NCI-H187 treated with DMSO at 0.1 percent for 48 hours (cell line): ENCODE results near the gene BLTP2.

ENCODE experiments used
- DNase-seq: peaks from one replicate; lab custom pipeline; 2025; lab: John Stamatoyannopoulos, UW

The BLTP2 gene

DNA sequence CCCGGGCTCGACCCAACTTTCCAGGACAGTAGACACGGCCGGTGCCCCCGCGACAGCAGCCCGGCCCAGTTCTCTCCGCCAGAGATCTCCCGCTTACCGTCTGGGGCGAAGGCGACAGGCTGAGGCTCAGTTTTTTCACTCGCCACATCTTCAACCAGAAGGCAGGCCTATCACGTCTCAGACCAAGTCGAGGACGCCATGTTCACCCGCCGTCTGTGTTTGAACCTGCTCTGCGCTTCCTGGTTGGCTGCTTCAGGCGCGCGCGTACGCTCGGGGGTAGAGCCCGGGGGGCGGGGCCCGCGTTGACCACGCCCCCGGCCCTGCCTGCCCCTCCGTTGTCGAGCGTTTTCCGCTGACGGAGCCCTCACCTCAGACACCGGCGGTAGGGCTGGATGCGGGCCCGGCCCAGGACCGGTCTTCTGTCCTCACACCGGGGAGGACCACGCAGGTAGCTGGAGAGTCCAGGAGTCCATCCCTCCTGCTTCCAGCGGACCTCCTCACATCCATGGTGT, 46.1 kb downstream of the BLTP2 start, which contains the start of gene SPAG5:
TSS of gene SPAG5 (minus strand) at position 227 of the 512 bp plus-strand sequence. CDS start at position 148, 79 bp downstream.
- peak; percentile 63 for DNase-seq

DNA sequence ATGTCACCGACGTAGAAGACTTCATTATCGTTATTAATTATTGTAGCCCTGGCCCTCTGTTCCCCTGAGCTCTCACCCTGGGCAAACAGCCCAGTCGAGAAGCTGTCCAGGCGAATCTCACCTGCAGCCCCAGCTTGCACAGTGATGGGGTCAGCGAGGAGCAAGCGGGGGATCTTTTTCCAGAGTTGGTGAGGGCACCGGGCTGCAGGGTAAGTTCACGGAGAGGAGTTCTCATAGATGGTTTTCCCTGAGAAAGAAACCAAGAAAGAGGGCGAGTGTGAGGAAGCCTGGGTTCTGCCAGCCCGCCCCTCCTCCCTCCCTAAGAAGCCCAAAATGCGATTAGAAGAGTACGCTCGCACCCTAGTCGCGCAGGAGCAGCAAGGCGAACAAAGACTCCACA, 46.6 kb downstream of the BLTP2 start:
- DNase-seq = no peak

DNA sequence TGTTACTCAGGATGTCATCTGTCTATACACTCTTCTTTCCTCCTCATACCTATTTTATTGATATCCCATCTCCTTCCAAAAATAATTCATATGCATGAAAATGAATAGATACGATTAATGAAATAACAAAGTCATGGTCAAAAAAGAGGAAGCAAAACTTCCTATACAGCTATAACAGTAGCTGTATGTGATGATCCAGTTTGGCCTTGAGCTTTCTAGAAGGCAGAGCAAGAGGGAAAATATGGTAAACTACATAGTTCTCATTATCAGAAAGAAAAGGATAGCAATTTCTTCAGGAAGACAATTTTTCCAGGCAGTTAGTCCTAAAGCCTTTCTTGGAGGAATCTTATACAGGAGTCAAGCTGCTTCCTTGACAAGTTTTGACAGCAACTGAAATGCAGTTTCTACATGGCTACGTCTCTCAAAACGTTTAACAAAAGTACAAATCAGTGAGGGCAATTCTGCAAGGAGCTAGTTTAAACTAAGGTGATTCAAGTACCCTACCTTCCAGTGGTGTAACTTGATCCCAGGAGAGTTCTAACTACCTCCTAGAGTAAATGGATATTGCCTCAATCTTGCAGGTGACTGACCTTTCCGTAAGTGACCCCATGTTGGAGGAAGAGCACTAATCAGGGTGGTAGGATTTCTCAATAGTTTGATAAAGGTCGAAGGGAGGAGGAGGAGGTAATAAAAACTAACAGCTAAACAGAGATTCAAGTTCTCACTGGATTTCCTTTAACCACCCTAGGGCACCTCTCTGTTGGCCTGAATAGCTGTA, 47.2 kb downstream of the BLTP2 start:
- no peak for DNase-seq
